Trophoblast cell (in vitro differentiated cells and primary cell): ENCODE results near the gene ALS2CL.

ENCODE experiments used
- DNase-seq, 2 donors: peaks; one replicate each; pipeline ENCODE4 v3.0.0-alpha.2; 2016
- H2AFZ ChIP-seq: 2 replicates; pipeline ENCODE4 v1.6.1; 2013; ENCODE audit warnings: low read length, moderate library complexity, mild to moderate bottlenecking; ENCODE audit not compliant: insufficient read depth, poor library complexity
- H2AK5ac ChIP-seq: 2 replicates; pipeline ENCODE4 v1.6.1; 2013; ENCODE audit warnings: mild to moderate bottlenecking, low read length
- H2BK120ac ChIP-seq: 2 replicates; pipeline ENCODE4 v1.6.1; 2013; ENCODE audit warnings: low read length, mild to moderate bottlenecking, moderate library complexity; ENCODE audit not compliant: insufficient read depth, poor library complexity
- H2BK12ac ChIP-seq: 2 replicates; pipeline ENCODE4 v1.6.1; 2013; ENCODE audit warnings: mild to moderate bottlenecking, low read length, moderate library complexity
- H2BK5ac ChIP-seq: 2 replicates; pipeline ENCODE4 v1.6.1; 2013; ENCODE audit warnings: low read length, low read depth, moderate library complexity, mild to moderate bottlenecking; ENCODE audit not compliant: poor library complexity
- H3K14ac ChIP-seq: 2 replicates; pipeline ENCODE4 v1.6.1; 2013; ENCODE audit warnings: mild to moderate bottlenecking, low read length
- H3K18ac ChIP-seq: 2 replicates; pipeline ENCODE4 v1.6.1; 2013; ENCODE audit warnings: mild to moderate bottlenecking, low read length
- H3K23ac ChIP-seq: 2 replicates; pipeline ENCODE4 v1.6.1; 2013; ENCODE audit warnings: low read length
- H3K27ac ChIP-seq: 2 replicates; pipeline ENCODE4 v1.5.1; 2013; ENCODE audit warnings: low read depth, mild to moderate bottlenecking, inconsistent platforms, low read length, moderate library complexity
- H3K27me3 ChIP-seq: 2 replicates; pipeline ENCODE4 v1.6.1; 2013; ENCODE audit warnings: inconsistent platforms, mild to moderate bottlenecking, low read length, moderate library complexity; ENCODE audit not compliant: insufficient read depth
- H3K36me3 ChIP-seq, 2 experiments: 1 replicate in 1 of 2; 2 replicates in 1 of 2; pipeline ENCODE4 v1.6.1; 2013; ENCODE audit warnings: low read length in 2 of 2, mild to moderate bottlenecking in 2 of 2, moderate library complexity in 1 of 2; ENCODE audit not compliant: insufficient read depth in 2 of 2, control insufficient read depth in 1 of 2
- H3K4ac ChIP-seq: 2 replicates; pipeline ENCODE4 v1.6.1; 2013; ENCODE audit warnings: low read depth, mild to moderate bottlenecking, low read length, moderate library complexity
- H3K4me1 ChIP-seq, 2 experiments: 1 replicate in 1 of 2; 2 replicates in 1 of 2; pipeline ENCODE4 v1.6.1; 2013; ENCODE audit warnings: low read length in 2 of 2, mild to moderate bottlenecking in 2 of 2, moderate library complexity in 1 of 2; ENCODE audit not compliant: insufficient read depth in 2 of 2, control insufficient read depth in 1 of 2
- H3K4me2 ChIP-seq: 2 replicates; pipeline ENCODE4 v1.6.1; 2013; ENCODE audit warnings: inconsistent platforms, mild to moderate bottlenecking, low read length, moderate library complexity
- H3K4me3 ChIP-seq: 2 replicates; pipeline ENCODE4 v1.5.1; 2013; ENCODE audit warnings: mild to moderate bottlenecking, low read depth, low read length, inconsistent platforms
- H3K79me1 ChIP-seq: one replicate; pipeline ENCODE4 v1.6.1; 2013; ENCODE audit warnings: low read length
- H3K79me2 ChIP-seq: 2 replicates; pipeline ENCODE4 v1.6.1; 2013; ENCODE audit warnings: low read length, mild to moderate bottlenecking; ENCODE audit not compliant: control insufficient read depth, insufficient read depth, poor library complexity
- H3K9ac ChIP-seq: 2 replicates; pipeline ENCODE4 v1.6.1; 2013; ENCODE audit warnings: mild to moderate bottlenecking, low read length
- H3K9me3 ChIP-seq: 2 replicates; pipeline ENCODE4 v1.6.1; 2013; ENCODE audit warnings: low read depth, mild to moderate bottlenecking, control low read depth, inconsistent platforms, low read length; ENCODE audit not compliant: insufficient read depth
- H4K12ac ChIP-seq: 2 replicates; pipeline ENCODE4 v1.6.1; 2013; ENCODE audit warnings: low read depth, mild to moderate bottlenecking, low read length, moderate library complexity
- H4K8ac ChIP-seq: 2 replicates; pipeline ENCODE4 v1.6.1; 2013; ENCODE audit warnings: low read depth, mild to moderate bottlenecking, low read length, moderate library complexity
- H4K91ac ChIP-seq: one replicate; pipeline ENCODE4 v1.6.1; 2013; ENCODE audit warnings: low read depth, mild to moderate bottlenecking, low read length, moderate library complexity
- WGBS: extraction: QIAGEN DNeasy Blood & Tissue Kit; methylation state at CpG from one replicate; pipeline ENCODE4 v1.1.7; 2013; ENCODE audit warnings: missing lambda C conversion rate; ENCODE audit not compliant: insufficient read length, insufficient coverage; ENCODE audit errors: extremely low coverage; 5-methylcytosine and 5-hydroxymethylcytosine counted together

ALS2CL gene

GRCh38 chr3:46684891-46685290 lies 8.6 kb downstream of the ALS2CL start:
- H4K8ac ChIP-seq: no peak overlapping the region
- no peak overlapping the region for H3K23ac ChIP-seq
- H2BK12ac ChIP-seq: no peak overlapping the region
- H3K9me3 ChIP-seq: peaks cover 3% of the 10 kb centered on the region
- H3K79me1 ChIP-seq: no peaks in the 10 kb centered on the region
- WGBS: no CpG with 5 or more reads among the region's 2 CpGs
- H2AFZ ChIP-seq: no peak overlapping the region
- H2BK5ac ChIP-seq: no peak overlapping the region
- H3K27me3 ChIP-seq: no peaks in the 10 kb centered on the region
- no peak overlapping the region for H3K9ac ChIP-seq
- no peak overlapping the region for H3K4me2 ChIP-seq
- H3K4me3 ChIP-seq: no peak overlapping the region
- no peaks in the 10 kb centered on the region for H3K4me1 ChIP-seq
- no peak for DNase-seq
- no peak overlapping the region for H4K91ac ChIP-seq
- peaks cover 8 to 24% of the 10 kb centered on the region in 2 experiments for H3K36me3 ChIP-seq
- no peak overlapping the region for H3K4ac ChIP-seq
- H3K14ac ChIP-seq: no peak overlapping the region
- no peak overlapping the region for H4K12ac ChIP-seq
- H3K27ac ChIP-seq: no peak overlapping the region
- no peaks in the 10 kb centered on the region for H3K79me2 ChIP-seq
- no peak overlapping the region for H2AK5ac ChIP-seq
- no peak overlapping the region for H2BK120ac ChIP-seq
- no peak overlapping the region for H3K18ac ChIP-seq

- H3K14ac ChIP-seq: no peak overlapping the region
- no peak overlapping the region for H3K4me2 ChIP-seq
- peaks cover 3% of the 10 kb centered on the region for H3K9me3 ChIP-seq
- H4K91ac ChIP-seq: no peak overlapping the region
- no peaks in the 10 kb centered on the region for H3K79me2 ChIP-seq
- H3K79me1 ChIP-seq: no peaks in the 10 kb centered on the region
- no peak overlapping the region for H3K27ac ChIP-seq
- no peak overlapping the region for H2AK5ac ChIP-seq
- no peak overlapping the region for H3K9ac ChIP-seq
- no peak overlapping the region for H2BK120ac ChIP-seq
- H3K18ac ChIP-seq: no peak overlapping the region
- H2BK5ac ChIP-seq: no peak overlapping the region
- H3K23ac ChIP-seq: no peak overlapping the region
- no peak for DNase-seq
- no peak overlapping the region for H3K4me3 ChIP-seq
- H2BK12ac ChIP-seq: no peak overlapping the region
- H4K8ac ChIP-seq: no peak overlapping the region
- H2AFZ ChIP-seq: no peak overlapping the region
- no peak overlapping the region for H3K4ac ChIP-seq
- no CpG with 5 or more reads among the region's 11 CpGs for WGBS
- no peaks in the 10 kb centered on the region for H3K27me3 ChIP-seq
- no peak overlapping the region for H4K12ac ChIP-seq
- no peaks in the 10 kb centered on the region for H3K4me1 ChIP-seq
- H3K36me3 ChIP-seq: peaks cover 5 to 23% of the 10 kb centered on the region in 2 experiments
Observed at GRCh38 chr3:46682974-46683373, 10.5 kb downstream of the ALS2CL start.

DNA sequence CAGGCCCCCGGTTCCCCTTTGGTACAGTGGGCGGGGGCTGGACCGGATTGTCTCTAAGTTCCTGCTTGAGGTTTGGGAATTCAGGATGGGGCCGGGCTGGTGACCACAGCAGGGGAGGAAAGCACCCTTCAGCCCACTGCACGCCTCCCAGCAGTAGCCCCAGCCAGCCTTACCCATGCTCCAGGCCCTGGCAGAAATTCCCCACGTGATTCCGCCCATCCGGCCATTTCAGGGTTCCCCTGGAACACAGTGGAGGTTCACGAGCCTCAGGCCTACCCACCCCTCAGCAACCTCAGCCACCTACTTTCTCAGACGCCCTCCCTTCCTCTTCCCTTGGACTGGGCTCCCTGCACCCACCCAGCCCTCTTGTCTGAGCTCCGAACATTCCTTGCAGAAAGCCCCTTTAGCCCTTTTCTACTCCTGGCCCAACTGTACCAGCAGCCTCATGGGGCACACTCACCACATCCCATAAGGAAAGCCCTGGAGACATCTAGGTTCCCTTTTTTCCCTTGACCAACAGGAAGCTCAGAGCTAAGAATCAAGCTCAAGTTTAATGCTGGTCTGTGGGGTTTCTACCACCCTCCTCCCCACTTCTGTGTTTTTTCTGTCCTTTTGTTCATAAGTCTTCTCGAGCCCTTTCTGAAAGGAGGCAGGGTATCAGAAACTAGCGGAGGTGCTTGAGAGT lies 11.5 kb downstream of the ALS2CL start:
- Histone ChIP-seq H2BK5ac (no peak overlapping the region), H2BK12ac (no peak overlapping the region), H2AFZ (no peak overlapping the region), H3K27ac (no peak overlapping the region), H3K9ac (no peak overlapping the region), H3K4me3 (no peak overlapping the region), H3K79me2 (no peaks in the 10 kb centered on the region), H3K9me3 (peaks cover 3% of the 10 kb centered on the region), H3K14ac (no peak overlapping the region), H3K36me3 (peaks cover 5 to 14% of the 10 kb centered on the region in 2 experiments), H3K4me2 (no peak overlapping the region), H4K12ac (no peak overlapping the region), H4K8ac (no peak overlapping the region), H3K79me1 (no peaks in the 10 kb centered on the region), H2AK5ac (no peak overlapping the region), H2BK120ac (no peak overlapping the region), H3K23ac (no peak overlapping the region), H3K4me1 (no peaks in the 10 kb centered on the region), H3K4ac (no peak overlapping the region), H4K91ac (no peak overlapping the region), H3K18ac (no peak overlapping the region), H3K27me3 (no peaks in the 10 kb centered on the region)
- no peak for DNase-seq
- WGBS: no CpG with 5 or more reads among the region's 13 CpGs

GRCh38 chr3:46681387-46681786 lies 12.1 kb downstream of the ALS2CL start:
- H2BK12ac ChIP-seq: no peak overlapping the region
- no peak overlapping the region for H3K9ac ChIP-seq
- H3K79me1 ChIP-seq: no peaks in the 10 kb centered on the region
- H3K9me3 ChIP-seq: peaks cover 3% of the 10 kb centered on the region
- H3K79me2 ChIP-seq: no peaks in the 10 kb centered on the region
- no peak overlapping the region for H2AFZ ChIP-seq
- H3K27me3 ChIP-seq: no peaks in the 10 kb centered on the region
- H3K23ac ChIP-seq: no peak overlapping the region
- no peak overlapping the region for H3K14ac ChIP-seq
- no peak overlapping the region for H3K4me2 ChIP-seq
- no peaks in the 10 kb centered on the region for H3K4me1 ChIP-seq
- H3K36me3 ChIP-seq: peaks cover 5 to 14% of the 10 kb centered on the region in 2 experiments
- no peak overlapping the region for H4K8ac ChIP-seq
- no peak overlapping the region for H2BK120ac ChIP-seq
- WGBS: no CpG with 5 or more reads among the region's 10 CpGs
- H4K12ac ChIP-seq: no peak overlapping the region
- no peak overlapping the region for H4K91ac ChIP-seq
- H3K18ac ChIP-seq: no peak overlapping the region
- no peak overlapping the region for H2AK5ac ChIP-seq
- no peak overlapping the region for H3K4ac ChIP-seq
- no peak for DNase-seq
- H3K27ac ChIP-seq: no peak overlapping the region
- no peak overlapping the region for H3K4me3 ChIP-seq
- no peak overlapping the region for H2BK5ac ChIP-seq
